HG03342 (cell line): Measurements from ENCODE around the gene UXS1.
"Not testable (repeated sequence)": the region's sequence is repeated elsewhere in the genome, so short reads cannot be mapped to it uniquely, and the experiment has no call there.

Source experiments
- ATAC-seq: cut with Tn5 transposase; IDR thresholded peaks from one replicate; pipeline ENCODE4 v1.9.1; 2021; ENCODE audit warnings: mild to moderate bottlenecking, moderate library complexity; ENCODE audit not compliant: unreplicated experiment

UXS1 gene

DNA sequence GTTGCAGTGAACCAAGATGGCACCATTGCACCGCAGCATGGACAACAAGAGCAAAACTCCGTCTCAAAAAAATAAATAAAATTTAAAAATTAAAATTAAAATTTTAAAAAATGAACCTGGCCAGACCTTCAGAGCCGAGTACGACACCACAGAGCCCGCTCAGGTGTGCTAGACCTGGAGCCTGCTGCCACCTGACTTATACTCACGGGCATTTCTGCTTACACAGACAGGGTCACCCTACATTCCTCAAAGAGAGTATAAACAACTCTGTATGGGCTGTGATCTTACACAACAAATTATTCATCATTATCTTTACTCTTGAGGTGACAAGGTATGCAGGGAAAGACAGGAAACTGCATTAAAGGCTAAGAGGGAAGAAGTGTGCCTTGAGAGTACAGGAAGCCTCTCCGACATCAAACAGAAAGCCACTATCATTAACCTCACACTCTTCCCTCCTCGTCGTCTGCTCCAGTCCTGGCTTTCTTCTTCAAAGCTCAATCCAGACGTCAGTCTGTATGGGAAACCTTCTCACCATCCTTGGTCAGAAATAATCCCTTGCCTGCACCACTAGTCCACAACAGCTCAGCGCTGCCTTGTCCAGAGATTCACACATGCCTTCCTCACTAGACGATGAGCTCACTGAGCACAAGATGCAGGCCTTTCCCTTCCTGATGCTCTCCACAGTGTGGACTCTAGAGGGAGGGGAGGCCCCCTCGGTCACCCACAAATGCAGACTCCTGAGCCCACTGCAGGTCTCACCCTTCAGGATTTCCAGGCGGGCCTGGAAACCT is 56.2 kb downstream of the UXS1 start:
- no peak for ATAC-seq

DNA sequence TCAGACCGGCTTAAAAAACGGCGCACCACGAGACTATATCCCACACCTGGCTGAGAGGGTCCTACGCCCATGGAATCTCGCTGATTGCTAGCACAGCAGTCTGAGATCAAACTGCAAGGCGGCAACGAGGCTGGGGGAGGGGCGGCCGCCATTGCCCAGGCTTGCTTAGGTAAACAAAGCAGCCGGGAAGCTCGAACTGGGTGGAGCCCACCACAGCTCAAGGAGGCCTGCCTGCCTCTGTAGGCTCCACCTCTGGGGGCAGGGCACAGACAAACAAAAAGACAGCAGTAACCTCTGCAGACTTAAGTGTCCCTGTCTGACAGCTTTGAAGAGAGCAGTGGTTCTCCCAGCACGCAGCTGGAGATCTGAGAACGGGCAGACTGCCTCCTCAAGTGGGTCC is 62.9 kb downstream of the UXS1 start:
- ATAC-seq: not testable (repeated sequence)

DNA sequence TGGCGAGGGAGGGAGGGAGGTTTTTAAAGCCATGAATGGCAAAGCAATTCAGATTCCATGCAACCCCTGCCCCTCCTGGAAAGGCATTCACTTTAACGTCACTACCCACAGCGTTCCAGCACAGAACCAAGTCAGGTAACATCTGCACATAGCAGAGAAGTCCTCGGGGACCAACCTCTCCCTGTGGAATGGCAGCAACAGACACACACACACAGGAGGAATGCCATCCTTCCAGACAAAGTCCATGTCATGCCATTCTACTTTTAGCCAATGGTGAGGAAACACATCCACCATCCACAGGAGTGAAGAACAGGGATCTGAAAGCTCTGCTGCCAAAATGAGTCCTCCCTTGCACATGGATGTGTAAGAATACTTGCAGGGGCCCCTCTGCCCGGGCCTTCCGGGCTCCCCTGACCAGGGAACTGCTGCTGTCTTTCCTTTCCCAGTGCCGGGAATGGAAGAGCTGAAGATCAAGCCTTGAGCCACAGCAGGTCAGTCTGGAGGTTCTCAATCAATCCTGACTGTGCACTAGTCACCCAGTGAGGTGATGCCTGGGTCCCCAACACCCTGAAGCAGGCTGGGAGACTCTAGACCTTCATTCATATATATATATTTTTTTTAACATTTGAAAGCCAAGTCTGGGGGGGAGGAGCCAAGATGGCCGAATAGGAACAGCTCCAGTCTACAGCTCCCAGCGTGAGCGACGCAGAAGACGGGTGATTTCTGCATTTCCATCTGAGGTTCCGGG is 63.7 kb downstream of the UXS1 start:
- ATAC-seq: no peak

DNA sequence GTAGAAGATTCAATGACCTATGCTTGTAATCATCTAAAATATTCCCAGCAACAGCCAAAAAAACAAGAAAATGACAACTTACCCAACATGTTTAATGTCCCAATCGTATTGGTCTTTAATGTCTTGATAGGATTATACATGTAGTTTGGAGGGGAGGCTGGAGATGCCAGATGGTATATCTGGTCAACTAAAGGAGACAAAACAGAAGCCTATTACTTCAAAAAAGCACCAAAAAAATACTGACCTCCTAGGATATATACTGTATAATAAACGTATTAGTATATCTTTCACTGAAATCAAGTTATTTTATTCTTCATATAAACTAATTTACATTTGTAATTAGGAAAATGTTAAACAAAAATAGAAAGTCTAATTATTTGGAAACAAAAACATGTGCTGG is 64.5 kb downstream of the UXS1 start:
- ATAC-seq: no peak

DNA sequence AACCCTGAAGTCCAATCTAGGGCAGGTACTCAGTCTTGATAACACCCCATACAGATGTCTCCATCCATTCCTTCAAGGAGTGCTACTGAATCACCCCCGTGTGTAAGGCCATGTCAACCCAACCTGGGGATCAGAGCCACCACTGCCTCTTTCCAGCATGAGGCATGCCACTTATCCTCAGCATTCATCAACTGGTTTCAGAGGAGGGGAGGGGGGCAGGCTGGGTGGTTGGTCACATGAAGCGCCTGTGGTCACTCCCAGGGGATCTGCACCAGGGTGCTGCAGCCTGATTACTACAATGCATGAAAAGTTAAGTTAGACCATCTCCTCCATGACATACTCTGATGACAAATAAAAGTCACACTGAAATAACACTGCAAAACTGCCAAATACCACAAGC is 65.0 kb downstream of the UXS1 start:
- ATAC-seq: no peak

DNA sequence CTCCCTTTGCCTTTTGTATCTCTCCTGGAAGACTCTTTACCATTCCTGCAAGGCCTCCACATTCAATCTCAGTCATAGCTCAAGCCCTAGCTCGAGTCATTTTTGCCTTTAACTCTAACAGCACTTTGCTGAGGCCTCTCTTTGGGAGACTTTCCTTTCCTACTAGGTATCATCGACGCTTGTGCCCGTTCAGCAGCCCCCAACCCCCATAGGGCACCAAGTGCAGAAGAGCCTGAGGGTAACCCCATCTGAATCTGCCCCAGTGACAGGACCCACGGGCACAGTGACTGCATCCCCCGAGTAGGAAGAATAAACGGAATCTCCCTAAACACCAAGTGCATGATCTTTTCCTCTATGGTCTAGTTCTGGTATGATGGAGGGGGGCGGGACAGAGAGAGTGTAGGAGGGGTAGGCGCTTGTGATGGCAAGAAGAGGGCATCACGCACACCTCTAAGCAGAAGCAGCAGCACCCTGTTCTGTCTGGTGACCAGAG is 66.3 kb downstream of the UXS1 start:
- no peak for ATAC-seq

DNA sequence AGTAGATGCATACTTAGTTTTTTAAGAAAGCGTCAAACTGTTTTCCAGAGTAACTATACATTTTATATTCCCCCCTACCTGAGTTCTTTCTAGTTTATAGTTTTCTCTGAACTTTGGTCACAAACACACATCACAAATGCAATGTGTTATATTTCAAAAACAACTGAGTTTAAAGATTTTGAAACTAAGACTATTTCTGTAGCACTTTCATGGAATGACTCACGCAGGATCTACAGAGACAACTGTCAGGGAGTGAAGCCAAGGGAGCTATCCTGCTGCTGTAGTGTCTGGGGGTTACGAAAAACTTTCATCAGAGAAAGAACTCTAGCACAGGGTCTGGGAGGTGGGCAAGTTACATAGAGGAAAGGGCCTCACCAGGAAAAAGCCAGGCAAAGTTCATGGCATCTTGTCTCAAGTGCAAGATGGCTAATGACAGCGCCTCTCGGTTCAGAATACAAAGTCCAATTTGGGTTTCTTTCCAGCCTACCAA is 66.8 kb downstream of the UXS1 start:
- no peak for ATAC-seq

DNA sequence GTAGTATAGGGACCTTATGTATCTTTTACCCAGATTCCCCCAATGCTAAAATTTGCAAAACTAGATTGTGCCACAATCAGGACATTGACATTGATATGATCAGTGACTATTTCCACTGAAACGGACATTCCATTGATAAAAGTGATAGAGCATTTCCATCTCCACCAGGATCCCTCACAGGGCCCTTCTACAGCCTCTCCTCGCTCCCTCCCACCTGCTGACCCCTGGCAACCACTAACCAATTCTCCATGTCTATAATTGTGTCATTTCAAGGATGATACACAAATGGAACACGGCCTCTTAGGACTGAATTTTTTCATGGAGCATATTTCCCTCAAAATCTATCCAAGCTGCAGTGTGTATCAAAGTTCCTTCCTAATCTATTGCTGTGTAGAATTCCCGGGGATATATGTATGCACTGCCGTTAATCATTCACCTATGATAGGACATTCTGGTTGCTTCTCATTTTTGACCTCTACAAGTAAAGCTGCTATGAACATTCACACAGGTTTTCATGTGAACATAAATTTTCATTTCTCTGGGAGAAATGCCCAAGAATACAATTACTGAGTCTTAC is 67.3 kb downstream of the UXS1 start:
- no peak for ATAC-seq

DNA sequence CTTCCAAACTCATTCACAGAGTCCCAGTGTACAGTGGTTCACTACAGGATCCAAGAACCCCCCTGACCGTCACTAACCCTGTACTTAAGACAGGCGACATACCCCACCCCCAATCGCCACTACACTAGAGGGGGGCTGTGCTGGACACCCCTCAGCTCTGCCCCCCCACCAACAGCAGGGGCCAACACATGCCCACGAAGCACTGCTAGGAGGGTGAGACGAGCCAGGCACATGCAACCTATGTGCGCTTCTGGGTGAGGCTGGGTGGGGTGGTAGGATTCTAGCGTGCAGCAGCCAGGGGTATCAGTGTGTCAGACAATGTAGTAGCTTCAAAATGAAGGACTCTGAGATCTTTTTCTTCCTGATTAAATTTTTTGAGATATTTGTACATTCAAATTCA is 67.8 kb downstream of the UXS1 start:
- ATAC-seq: no peak

DNA sequence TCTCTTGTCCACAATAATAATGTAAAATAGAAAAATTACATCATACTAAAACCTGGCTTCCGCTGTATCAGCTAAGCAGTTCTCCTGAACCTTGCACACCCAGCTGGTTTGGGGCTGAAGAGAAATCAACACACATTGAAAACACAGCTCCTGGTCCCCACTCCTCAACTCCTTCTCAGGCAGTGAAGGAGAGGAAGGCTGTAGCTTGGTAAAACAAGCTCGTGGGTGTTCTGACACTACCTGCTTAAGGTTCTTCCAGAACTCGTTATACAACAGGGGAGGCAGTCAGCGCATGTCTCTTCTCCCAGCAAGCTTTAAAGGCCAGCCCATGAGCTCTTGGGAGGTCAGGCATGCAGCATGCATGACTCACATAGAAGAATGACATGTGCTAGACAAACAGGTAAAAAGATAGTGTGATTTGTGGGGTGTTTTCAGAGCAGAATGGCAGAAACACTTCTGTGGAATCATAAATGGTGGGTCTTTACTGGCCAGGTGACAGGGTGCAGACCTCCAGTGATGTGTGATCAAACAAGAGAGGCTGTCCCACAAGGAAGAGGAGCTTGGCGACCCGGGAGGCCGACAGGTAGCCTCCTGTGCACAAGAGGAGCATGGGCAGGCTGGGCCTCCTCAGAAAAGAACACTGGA is 69.1 kb downstream of the UXS1 start:
- ATAC-seq: no peak

DNA sequence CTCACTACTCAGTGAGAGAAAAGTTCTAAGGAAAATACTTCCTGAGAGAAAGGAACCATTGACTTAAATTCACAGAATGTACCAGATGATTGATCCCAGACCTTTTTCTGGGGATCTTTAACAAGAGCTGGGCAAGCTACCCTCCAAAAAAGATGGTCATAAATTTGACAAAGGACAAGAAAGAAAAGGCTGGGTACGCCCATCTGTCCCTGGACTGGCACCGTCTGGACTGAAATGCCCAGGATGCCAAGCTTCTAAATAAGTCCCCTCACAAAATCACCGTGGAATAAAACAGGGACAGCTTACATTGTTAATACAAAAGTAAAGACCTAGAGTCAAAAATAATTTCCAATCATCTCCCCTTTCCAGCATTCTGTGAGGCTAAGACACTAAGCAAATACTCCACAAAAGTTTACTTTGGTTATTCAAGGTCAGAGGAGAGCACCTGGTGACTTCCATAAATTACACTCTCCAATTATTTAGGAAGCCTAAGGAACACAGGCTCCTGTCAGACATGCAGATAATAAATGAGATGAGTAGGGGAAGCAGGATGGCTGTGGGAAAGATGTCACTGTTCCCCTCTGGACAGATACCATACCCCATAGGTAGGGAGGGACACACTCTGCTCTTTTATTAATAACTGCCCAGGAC is 69.9 kb downstream of the UXS1 start:
- ATAC-seq: no peak

DNA sequence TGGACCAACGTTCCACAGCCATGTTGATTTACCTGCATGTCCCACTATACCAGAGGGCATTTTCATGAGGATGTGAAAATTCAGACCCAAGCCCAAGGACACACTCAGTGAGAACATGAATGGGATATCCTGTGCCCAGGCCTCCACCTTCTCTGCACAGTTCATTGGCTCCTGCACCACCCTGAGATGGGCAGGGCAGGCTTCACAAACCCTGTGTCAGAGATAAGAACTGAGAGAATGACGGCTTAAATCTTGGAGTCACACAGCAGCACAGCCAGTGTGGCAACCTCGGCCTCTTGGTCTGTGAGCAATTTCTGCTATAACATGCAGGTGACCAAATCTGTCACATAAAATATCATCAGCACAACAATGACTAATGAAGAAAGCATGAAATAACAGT is 71.9 kb downstream of the UXS1 start:
- ATAC-seq: no peak

DNA sequence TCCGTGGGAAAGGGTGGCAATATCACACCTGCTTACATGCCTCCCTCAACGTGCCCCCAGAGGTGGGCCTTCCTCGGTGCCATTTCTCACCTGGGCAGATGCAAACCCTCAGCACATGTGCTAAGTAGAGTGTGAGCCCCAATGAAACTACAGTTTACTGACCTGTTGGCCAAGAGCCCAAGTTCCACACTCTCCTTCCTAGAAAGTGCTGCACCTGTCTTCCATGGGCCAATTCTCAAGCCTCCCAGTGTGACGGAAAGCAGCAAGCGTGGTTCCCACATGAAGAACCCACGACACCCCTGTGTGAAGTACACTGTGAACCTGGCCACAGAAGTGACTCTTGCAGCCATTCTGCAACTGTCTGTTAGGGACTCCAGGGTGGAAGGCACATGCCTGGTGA is 73.7 kb downstream of the UXS1 start:
- no peak for ATAC-seq

DNA sequence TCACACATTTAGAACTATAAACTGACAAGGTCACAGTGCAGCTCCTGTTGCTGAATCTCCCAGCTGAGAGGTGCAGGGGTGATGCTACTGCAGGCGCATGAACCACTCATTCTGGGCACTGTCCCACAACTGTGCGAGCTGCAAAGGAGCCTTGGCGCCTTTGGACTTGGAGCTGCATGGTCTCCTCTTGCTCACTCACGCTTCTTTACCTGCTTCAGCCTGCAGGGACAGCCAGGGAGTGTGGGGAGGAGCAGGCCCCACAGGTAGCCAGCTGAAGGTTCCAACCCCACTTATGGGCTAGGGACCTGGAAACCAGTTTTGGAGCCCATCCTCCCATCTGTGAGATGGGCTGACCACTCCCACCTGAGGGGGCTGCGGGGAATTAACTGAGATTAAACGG is 75.0 kb downstream of the UXS1 start:
- no peak for ATAC-seq

DNA sequence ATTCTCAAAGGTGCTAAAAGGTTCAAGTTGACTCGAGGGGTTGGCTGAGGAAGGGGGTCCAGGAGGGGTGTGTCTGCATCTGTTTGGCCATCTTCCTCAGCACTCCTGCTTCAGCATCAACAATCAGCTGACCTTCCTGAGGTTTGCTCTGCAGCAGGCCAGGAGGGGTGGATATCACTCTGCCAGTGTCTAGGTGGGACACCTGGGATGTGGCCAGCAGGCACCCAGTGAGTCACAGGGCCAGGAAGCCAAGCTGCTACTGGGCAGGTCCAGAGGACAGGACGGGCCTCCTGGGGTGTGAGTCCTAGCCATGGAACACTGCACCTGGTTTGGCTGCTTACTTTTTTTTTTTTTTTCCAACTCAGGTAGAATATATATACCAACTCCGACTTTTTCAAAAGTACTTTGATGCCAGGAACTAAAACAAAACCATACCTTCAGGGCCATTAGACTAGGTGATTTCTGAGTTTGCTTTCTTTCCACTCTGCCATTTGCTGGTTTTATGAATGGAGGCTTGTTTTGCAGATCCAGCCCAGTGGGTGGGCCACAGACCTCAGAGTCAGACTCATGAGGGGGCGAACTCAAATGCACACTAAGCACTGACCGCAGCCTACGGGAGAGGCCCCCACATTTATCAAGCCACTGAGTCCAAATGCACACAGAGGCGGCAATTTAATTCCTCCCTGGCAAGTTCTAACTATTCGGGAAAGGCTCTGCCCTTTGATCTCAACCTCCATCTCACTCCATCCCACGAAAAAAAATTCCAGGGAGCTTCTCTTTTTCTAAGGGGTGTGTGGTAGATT is 76.0 kb downstream of the UXS1 start:
- ATAC-seq: no peak

DNA sequence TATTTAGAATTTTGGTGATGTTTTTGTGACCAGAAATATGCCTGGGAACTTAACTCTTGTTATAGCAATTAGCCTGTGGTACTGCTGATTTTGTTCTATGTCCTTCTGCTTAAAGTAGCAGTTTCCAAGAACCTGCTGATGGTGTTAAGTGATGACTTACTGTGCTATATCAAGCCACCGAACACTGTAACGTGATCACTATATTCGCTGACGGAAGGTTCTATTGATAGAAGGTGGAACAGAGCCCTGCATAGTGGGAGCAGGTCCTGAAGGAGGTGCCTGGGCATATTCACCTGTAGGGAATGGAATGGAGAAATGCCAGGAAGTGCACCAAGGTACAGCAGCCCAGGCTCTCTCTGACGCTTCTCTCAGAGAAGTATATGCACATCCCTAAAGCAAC is 76.8 kb downstream of the UXS1 start:
- ATAC-seq: no peak

DNA sequence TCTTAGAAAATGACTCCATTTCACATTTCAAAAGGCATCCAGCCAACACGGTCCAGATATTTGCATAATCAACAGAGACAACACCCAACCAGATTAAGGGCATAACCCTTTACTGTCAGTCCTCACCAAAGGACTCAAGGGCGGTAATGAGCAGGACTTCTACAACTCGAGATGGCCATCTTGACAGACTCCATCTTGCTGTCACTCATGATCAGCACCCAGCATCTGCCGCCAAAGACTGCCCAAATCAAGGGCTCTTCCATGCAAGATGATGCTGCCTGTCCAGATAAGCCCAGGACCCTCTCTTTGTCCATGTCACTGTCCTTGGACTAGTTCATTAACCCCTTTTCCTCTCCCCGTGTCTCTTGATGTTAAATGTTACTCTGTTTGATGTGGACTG is 77.9 kb downstream of the UXS1 start:
- no peak for ATAC-seq

DNA sequence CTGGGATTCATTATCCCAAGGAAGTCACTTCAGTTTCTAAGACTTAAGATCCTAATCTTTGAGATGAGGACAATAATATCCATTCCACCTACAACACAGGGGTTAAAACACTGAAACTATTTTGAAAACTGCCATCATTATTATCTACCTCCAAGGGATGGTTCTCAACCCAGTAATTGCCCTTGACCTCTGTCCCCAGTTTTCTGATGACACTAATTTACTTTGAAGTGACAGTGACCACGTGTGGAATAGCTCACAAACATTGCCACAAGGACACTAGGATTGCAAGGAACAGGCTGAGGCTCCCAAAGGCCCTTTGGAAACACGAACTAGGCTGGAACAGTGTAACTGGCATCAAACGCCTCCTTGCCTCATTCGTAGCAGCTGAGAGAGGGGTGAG is 78.4 kb downstream of the UXS1 start:
- no peak for ATAC-seq

DNA sequence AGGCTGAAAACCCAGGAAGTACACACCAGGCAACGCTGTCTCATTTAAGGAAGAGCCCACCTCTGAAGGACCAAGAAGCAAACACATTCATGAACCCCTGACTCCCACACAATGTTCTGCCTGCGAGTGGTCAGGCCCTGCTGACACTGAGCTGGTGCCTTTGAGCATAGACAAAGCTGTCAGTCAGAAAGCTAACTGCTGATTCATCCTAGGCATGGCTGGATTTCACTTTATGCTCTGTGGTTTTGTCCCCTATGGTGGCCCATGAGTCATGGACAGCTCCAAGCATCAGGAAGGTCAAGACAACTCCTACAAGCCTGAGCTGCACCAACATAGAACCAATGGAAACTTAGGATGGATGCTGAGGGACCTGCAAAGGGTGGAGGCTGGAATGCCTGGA is 78.9 kb downstream of the UXS1 start:
- no peak for ATAC-seq

DNA sequence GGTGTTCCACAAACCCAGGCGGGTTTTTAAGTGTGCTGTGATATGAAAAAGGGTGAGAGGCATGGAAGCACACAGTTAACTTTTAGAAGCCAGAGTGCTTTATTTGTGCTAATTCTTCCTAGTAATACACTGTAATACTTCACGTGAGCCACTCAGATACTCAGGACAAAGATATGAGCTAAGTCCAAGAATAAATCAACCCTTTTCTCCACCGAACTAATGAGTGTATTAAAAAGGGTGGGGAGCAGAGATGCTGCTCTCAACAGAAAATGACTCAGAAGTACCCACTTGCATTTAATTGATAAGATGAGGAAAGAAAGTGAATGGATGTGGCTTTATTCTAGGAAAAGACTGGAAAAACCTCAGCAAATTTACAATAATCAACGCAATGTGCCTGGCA is 79.9 kb downstream of the UXS1 start:
- no peak for ATAC-seq
